Measurements from ENCODE around the gene CCDC97.
A peak's percentile ranks its signal among the peaks of the same experiment; 100 is the strongest.
"Not testable (repeated sequence)": the region's sequence is repeated elsewhere in the genome, so short reads cannot be mapped to it uniquely, and the experiment has no call there.

CCDC97 gene

DNA sequence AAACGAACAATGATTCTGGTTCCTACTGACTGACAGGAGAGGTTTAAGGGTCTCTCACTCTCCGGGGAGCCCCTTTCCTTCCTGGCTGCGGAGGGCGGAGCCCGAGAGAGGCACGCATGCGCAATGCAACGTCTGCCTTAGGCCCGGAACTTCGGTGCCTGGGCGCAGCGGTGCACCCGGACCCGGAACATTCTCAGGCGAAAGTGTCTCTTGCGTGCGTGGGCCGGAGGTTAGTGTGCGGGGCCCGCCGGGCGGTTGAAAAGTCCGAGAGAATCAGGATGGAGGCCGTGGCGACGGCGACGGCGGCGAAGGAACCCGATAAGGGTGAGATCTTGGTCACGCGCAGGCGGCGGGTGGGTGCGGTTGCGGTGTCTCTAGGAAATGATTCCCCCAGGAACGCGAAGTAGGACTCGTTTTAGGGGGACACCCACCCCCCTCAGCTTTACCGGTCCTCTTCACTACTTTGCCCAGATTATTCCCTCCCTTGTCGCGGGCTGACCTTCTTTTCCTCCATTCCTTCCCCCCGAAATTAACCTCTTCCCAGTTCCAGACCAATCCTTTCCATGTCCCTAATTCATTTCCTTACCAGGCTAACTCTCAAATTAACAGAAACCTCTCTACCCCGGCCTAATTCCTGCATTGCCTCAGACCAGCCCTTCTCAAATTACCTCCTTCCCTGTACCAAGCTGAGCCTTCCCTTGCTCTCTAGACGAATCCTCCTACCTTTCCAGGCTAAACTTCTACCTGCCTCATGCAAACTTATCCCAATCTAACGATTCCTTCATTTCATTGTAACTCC is at the start of gene CCDC97:
CCDC97 (plus strand) TSS at position 140 of the 799 bp plus-strand sequence; CDS start at position 279, 139 bp downstream.
- peak; percentile 85 for DNase-seq (ENCODE audit: low read depth in 1 of 2, low spot score in 1 of 2)

GRCh38 chr19:41261474-41262190 is 48.3 kb upstream of the CCDC97 start:
- no peak for DNase-seq (ENCODE audit: low read depth in 1 of 2, low spot score in 1 of 2)

GRCh38 chr19:41263042-41263849 is 46.7 kb upstream of the CCDC97 start:
- DNase-seq (ENCODE audit: low read depth in 1 of 2, low spot score in 1 of 2): peak; percentile 61 to 82

- peak; percentile 99 for DNase-seq (ENCODE audit: low read depth in 1 of 2, low spot score in 1 of 2)
Measured at GRCh38 chr19:41263850-41264580, 46.0 kb upstream of the CCDC97 start, which contains the start of gene HNRNPUL1. TSS of gene HNRNPUL1 (plus strand) at chr19:41264372. CDS start at chr19:41264504, 132 bp downstream.

- peak; percentile 46 to 65 for DNase-seq (ENCODE audit: low read depth in 1 of 2, low spot score in 1 of 2)
Measured at GRCh38 chr19:41264581-41265394, 45.2 kb upstream of the CCDC97 start.

- DNase-seq (ENCODE audit: low read depth in 1 of 2, low spot score in 1 of 2): no peak
Measured at GRCh38 chr19:41265395-41266153, 44.4 kb upstream of the CCDC97 start.

DNA sequence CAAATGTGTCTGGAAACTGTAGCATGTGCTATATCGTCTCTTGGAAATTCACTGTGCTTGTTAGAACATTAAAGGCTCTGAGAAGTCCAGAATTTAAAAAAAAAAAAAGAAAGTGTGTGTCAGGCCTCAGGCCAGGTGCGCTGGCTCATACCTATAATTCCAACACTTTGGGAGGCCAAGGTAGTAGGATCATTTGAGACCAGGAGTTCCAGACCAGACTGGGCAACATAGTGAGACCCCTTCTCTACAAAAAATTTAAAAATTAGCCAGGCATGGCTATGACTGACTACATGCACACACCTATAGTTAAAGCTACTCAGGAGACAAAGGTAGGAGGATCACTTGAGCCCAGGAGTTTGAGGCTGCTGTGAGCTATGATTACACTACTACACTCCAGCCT is 40.9 kb upstream of the CCDC97 start:
- DNase-seq (ENCODE audit: low read depth in 1 of 2, low spot score in 1 of 2): no peak

DNA sequence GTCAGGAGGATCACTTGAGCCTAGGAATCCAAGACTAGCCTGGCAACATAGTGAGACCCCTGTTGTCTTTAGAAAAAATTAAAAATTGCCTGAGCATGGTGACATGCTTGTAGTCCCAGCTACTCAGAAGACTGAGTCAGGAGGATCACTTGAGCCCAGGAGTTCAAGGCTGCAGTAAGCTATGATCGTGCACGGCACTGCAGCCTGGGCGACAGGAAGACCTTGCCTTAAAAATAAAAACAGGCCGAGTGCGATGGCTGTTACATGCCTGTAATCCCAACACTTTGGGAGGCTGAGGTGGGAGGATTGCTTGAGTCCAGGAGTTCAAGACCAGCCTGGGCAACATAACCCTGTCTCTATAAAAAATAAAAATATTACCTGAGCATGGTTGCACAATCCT is 40.4 kb upstream of the CCDC97 start:
- no peak for DNase-seq (ENCODE audit: low read depth in 1 of 2, low spot score in 1 of 2)

DNA sequence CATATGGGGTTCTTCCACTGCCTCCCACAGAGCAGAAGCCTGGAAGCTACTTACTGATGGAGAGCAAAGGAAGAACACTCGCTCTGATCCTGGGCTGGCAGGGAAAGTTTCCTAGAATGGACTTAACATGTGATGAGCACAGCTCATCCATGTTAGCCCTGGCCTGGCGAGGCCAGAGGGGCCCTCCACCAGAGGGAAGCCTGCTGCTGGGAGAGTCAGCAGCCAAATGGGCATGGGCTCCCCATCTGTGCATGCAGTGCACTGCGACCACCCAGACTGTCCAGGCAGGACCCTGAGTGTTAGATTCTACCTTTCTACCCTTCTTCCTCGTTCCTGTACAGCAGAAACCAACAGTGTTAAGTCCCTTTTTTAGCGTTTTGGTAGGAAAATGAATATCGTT is 36.9 kb upstream of the CCDC97 start:
- DNase-seq (ENCODE audit: low read depth in 1 of 2, low spot score in 1 of 2): no peak

DNA sequence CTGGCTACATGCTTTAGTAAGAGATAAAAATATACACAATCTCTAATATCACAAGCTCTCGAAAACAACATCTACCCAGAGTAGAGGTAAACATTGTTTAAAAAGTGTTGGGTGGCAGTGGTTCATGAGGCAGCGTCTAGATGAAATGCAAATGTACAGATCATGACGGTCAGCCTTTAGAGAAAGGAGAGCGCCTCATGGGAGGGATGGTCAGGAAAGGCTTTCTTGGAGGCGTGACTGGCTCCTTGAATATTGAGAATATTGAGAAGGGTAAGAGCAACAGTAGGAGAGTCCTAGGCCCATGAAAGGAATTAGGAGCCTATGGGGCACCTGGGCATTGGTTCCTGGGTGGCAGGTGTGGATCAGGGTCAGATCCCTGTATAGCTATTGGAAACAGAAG is 35.2 kb upstream of the CCDC97 start:
- no peak for DNase-seq (ENCODE audit: low read depth in 1 of 2, low spot score in 1 of 2)

DNA sequence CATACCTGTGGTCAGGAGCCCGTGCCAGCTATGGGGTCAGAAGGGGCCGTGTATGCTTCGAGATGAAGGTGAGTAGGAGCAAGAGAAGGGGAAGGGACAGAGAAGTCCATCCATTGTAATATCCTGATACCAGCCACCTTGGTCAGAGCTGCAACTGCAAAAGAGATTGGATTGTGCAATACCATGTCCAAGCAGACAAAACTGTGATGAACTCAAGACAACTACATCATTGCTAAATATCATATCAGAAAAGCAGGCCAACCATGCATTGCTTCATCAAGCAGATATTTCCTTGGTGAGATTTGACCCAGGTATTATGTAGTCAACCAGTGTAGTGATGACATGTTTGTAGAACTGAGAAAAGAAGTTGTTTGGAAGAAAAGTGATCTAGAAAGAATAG is 33.7 kb upstream of the CCDC97 start:
- no peak for DNase-seq (ENCODE audit: low read depth in 1 of 2, low spot score in 1 of 2)

DNA sequence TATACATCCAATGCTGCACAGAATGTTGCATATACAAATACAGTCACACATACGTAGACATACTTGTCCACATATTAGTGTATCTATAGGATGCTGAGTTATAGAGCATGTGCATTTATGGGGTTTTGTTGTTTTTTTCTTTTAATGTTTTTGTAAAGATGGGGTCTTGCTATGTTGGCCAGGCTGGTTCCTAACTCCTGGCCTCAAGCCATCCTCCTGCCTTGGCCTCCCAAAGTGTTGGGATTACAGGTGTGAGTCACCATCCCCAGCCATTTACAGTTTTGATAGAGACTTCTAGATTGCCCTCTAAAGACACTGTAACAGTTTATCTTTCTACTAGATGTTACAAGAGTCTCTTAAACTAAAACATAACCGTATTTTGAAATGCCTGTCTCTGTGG is 31.5 kb upstream of the CCDC97 start:
- DNase-seq (ENCODE audit: low read depth in 1 of 2, low spot score in 1 of 2): no peak

DNA sequence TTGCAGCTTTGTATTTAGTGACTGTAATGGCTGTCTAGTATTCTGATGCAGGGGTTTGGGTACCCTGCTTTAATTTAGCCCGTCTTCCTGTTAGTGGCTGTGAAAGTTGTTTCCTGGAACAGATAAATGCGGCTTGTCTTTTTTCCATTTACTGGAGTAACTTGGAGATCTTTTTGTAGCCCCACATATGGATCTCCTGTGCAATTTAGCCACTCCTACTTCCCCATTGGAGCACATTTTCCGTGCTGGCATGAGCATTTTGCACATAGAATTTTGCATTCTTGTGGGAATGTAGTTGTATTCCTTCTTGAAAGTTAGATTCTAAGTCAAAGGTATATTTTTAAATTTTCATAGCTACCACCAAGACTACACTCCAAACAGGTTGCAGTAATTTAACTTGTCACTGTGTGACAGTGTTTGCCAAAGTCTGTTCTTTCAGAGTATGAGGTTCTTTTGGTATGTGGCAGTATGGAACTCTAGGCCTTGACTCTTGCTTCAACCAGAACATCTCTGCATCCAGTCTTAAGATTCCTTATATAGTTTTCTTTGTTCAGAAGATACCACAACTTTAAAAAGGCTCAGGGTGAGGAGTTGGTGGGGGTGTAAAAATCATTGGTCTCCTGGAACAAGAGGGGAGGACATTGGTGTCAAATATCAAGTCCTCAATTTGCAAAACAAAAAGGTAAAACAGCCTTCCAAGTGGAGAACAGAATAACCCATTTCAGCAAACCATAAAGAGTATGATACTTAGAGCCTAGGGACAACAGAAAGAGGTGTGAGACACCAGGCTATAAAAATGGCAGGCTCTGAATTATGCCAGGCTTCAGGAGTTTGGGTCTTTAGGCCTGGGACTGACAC is 21.1 kb upstream of the CCDC97 start:
- no peak for DNase-seq (ENCODE audit: low read depth in 1 of 2, low spot score in 1 of 2)

DNA sequence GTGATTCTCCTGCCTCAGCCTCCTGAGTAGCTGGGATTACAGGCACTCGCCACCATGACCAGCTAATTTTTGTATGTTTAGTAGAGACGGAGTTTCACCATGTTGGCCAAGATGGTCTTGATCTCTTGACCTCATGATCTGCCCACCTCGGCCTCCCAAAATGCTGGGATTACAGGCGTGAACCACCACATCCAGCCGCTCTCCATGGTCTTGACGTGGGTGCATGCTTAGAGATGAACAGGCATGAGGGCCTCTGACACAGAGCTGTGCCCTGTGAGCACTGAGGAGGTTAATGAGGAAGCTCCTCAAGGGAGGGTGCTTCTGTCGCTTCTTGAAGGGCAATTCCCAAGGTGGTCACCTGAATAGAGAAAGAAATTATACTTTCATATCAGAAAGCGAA is 20.2 kb upstream of the CCDC97 start:
- DNase-seq (ENCODE audit: low read depth in 1 of 2, low spot score in 1 of 2): not testable (repeated sequence)

DNA sequence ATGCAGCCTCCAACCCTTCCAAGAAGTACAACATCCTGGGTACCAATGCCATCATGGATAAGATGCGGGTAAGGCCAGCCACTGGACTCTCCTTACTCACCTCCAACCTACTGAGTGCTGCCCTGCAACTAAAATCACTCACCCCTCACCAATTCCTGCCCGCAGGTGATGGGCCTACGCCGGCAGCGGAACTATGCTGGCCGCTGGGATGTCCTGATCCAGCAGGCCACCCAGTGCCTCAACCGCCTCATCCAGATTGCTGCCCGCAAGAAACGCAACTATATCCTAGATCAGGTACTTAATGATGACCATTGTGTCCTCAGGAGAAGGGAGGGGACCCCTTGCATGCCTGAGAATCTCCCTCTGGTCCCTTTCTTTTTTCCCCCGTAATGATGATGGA is 15.6 kb upstream of the CCDC97 start:
- DNase-seq (ENCODE audit: low read depth in 1 of 2, low spot score in 1 of 2): no peak

DNA sequence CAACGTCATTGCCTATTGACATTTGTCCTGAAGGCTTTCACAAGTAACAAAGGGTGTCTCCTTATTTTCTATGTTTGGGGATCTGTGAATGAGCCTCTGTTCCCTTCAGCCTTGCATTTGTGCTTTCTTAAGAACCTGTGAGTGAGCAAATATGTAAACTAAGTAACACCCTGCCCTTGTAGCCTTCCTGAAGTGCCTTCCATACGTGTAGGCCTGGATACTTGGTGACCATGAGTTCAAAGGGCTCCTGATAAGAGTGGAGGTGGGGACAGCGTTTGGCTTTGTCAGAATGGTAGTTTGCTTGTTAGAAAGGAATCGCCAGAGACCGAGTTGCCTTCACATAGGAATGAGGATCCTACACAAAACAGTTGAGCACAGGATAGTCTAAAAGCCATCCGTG is 14.5 kb upstream of the CCDC97 start:
- DNase-seq (ENCODE audit: low read depth in 1 of 2, low spot score in 1 of 2): no peak

- no peak for DNase-seq (ENCODE audit: low read depth in 1 of 2, low spot score in 1 of 2)
Measured at GRCh38 chr19:41296433-41296871, 13.5 kb upstream of the CCDC97 start.

DNA sequence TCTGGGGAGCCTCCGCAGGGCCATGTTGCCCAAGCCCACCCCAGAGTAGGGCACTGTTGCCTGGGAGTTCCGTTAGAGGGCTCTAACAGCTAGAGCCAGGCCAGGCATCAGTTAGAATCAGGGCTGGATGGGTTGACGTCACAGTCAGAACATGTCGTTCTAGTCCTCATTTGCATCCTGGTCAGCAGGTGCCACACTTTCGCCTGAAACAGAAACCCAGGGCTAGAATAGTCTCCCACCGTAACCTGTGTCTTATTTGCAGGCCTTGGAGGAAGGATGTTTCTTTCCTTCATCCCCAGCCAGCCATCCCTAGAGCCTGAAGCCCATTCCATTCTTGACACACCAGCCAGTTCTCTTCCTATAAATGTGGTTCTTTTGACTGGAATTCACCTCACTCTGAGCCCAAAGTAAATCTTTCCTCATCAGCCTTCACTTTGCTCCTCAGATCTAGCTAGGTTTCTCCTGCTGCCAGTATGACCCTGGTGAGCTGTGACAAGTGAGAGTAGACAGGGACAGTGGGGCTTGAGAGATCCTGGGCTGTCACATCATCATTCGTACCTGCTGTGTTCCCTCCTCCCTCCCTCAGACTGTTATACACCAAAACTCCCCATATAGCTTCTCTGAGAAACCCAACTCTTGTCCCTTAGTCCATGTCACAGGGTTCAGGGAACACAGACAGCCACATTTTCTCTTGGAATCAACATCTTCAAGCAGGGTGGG is 12.2 kb upstream of the CCDC97 start:
- no peak for DNase-seq (ENCODE audit: low read depth in 1 of 2, low spot score in 1 of 2)
